Activated T-cell treated with anti-CD3 and anti-CD28 coated beads, Interleukin-2, amount 50 U/mL, for 24 hours (primary cell): ENCODE measurements around the gene EMC10.
"Not testable (repeated sequence)": the region's sequence is repeated elsewhere in the genome, so short reads cannot be mapped to it uniquely, and the experiment has no call there.

ENCODE experiments used
- DNase-seq: peaks from one replicate; pipeline ENCODE4 v3.0.0-alpha.2; 2020
- H3K27ac Mint-ChIP-seq: 2 replicates; pipeline ENCODE4 v1.8.0; 2020; ENCODE audit warnings: mild to moderate bottlenecking, mixed read lengths
- H3K27me3 Mint-ChIP-seq: 2 replicates; pipeline ENCODE4 v1.8.0; 2020; ENCODE audit warnings: mixed read lengths
- H3K36me3 Mint-ChIP-seq: 2 replicates; pipeline ENCODE4 v1.8.0; 2020; ENCODE audit warnings: low read depth, mixed read lengths
- H3K4me1 Mint-ChIP-seq: 2 replicates; pipeline ENCODE4 v1.8.0; 2020; ENCODE audit warnings: low read depth, mixed read lengths
- H3K4me3 Mint-ChIP-seq: 2 replicates; pipeline ENCODE4 v1.8.0; 2020; ENCODE audit warnings: mild to moderate bottlenecking, moderate library complexity, mixed read lengths
- H3K9me3 Mint-ChIP-seq: 2 replicates; pipeline ENCODE4 v1.8.0; 2020; ENCODE audit warnings: mixed read lengths

Gene EMC10

GRCh38 chr19:50517704-50518075 is 41.4 kb downstream of the EMC10 start:
- Mint-ChIP-seq H3K27ac (no peak overlapping the region), H3K9me3 (no peaks in the 10 kb centered on the region), H3K36me3 (no peaks in the 10 kb centered on the region), H3K4me1 (peaks cover 1% of the 10 kb centered on the region), H3K4me3 (no peak overlapping the region), H3K27me3 (peaks cover 23% of the 10 kb centered on the region)
- no peak for DNase-seq

- H3K4me1 Mint-ChIP-seq = peaks cover 1% of the 10 kb centered on the region
- H3K9me3 Mint-ChIP-seq = no peaks in the 10 kb centered on the region
- no peak overlapping the region for H3K27ac Mint-ChIP-seq
- no peaks in the 10 kb centered on the region for H3K36me3 Mint-ChIP-seq
- H3K4me3 Mint-ChIP-seq = no peak overlapping the region
- peaks cover 23% of the 10 kb centered on the region for H3K27me3 Mint-ChIP-seq
- no peak for DNase-seq
Observed at GRCh38 chr19:50518091-50519005, 42.0 kb downstream of the EMC10 start.

GRCh38 chr19:50519006-50519575 is 42.8 kb downstream of the EMC10 start:
- Mint-ChIP-seq H3K36me3 (no peaks in the 10 kb centered on the region), H3K27me3 (peaks cover 21% of the 10 kb centered on the region), H3K4me1 (peaks cover 1% of the 10 kb centered on the region), H3K27ac (no peak overlapping the region), H3K9me3 (no peaks in the 10 kb centered on the region), H3K4me3 (no peak overlapping the region)
- DNase-seq = no peak

GRCh38 chr19:50520822-50521465 is 44.6 kb downstream of the EMC10 start:
- DNase-seq = no peak
- Mint-ChIP-seq H3K27me3 (peaks cover 11% of the 10 kb centered on the region), H3K9me3 (no peaks in the 10 kb centered on the region), H3K4me1 (no peaks in the 10 kb centered on the region), H3K4me3 (no peak overlapping the region), H3K27ac (no peak overlapping the region), H3K36me3 (no peaks in the 10 kb centered on the region)

- Mint-ChIP-seq H3K27ac (no peak overlapping the region), H3K9me3 (no peaks in the 10 kb centered on the region)
- no peak for DNase-seq
Observed at GRCh38 chr19:50522881-50523280, 46.6 kb downstream of the EMC10 start.

GRCh38 chr19:50528052-50528451 is 51.7 kb downstream of the EMC10 start:
- H3K27me3 Mint-ChIP-seq = peaks cover 29% of the 10 kb centered on the region
- H3K4me3 Mint-ChIP-seq, DNase-seq, H3K4me1 Mint-ChIP-seq, H3K27ac Mint-ChIP-seq, H3K9me3 Mint-ChIP-seq, H3K36me3 Mint-ChIP-seq: not testable (repeated sequence)

More at GRCh38 chr19:50522881-50523280, 46.6 kb downstream of the EMC10 start:
- no peak overlapping the region for H3K4me3 Mint-ChIP-seq
- H3K4me1 Mint-ChIP-seq = no peaks in the 10 kb centered on the region
- H3K36me3 Mint-ChIP-seq = no peaks in the 10 kb centered on the region
- peaks cover 9% of the 10 kb centered on the region for H3K27me3 Mint-ChIP-seq

GRCh38 chr19:50531171-50531612 is 54.9 kb downstream of the EMC10 start:
- DNase-seq = no peak
- Mint-ChIP-seq H3K4me3 (no peak overlapping the region), H3K36me3 (no peaks in the 10 kb centered on the region), H3K9me3 (peaks cover 6% of the 10 kb centered on the region), H3K4me1 (peaks cover 2% of the 10 kb centered on the region), H3K27me3 (peaks cover 37% of the 10 kb centered on the region), H3K27ac (no peak overlapping the region)

GRCh38 chr19:50532952-50533351 is 56.6 kb downstream of the EMC10 start:
- no peak for DNase-seq
- Mint-ChIP-seq H3K27me3 (peaks cover 43% of the 10 kb centered on the region), H3K4me3 (no peak overlapping the region), H3K4me1 (peaks cover 5% of the 10 kb centered on the region), H3K36me3 (no peaks in the 10 kb centered on the region), H3K27ac (no peak overlapping the region), H3K9me3 (peaks cover 6% of the 10 kb centered on the region)

GRCh38 chr19:50534478-50534877 is 58.2 kb downstream of the EMC10 start:
- Mint-ChIP-seq H3K27me3 (peaks cover 41% of the 10 kb centered on the region), H3K4me3 (no peak overlapping the region), H3K36me3 (no peaks in the 10 kb centered on the region), H3K4me1 (peaks cover 5% of the 10 kb centered on the region), H3K27ac (no peak overlapping the region), H3K9me3 (peaks cover 6% of the 10 kb centered on the region)
- no peak for DNase-seq

- no peak overlapping the region for H3K4me3 Mint-ChIP-seq
- H3K4me1 Mint-ChIP-seq = peaks cover 5% of the 10 kb centered on the region
- no peak for DNase-seq
- no peaks in the 10 kb centered on the region for H3K36me3 Mint-ChIP-seq
- H3K27me3 Mint-ChIP-seq = peaks cover 34% of the 10 kb centered on the region
- H3K9me3 Mint-ChIP-seq = peaks cover 6% of the 10 kb centered on the region
- no peak overlapping the region for H3K27ac Mint-ChIP-seq
Observed at GRCh38 chr19:50535672-50536187, 59.4 kb downstream of the EMC10 start.

- H3K4me3 Mint-ChIP-seq = no peak overlapping the region
Observed at GRCh38 chr19:50536662-50537305, 60.5 kb downstream of the EMC10 start.

GRCh38 chr19:50537306-50537685 is 61.0 kb downstream of the EMC10 start:
- H3K4me1 Mint-ChIP-seq = peaks cover 5% of the 10 kb centered on the region
- DNase-seq = no peak
- no peak overlapping the region for H3K4me3 Mint-ChIP-seq
- no peaks in the 10 kb centered on the region for H3K36me3 Mint-ChIP-seq
- no peak overlapping the region for H3K27ac Mint-ChIP-seq
- peaks cover 23% of the 10 kb centered on the region for H3K27me3 Mint-ChIP-seq
- peaks cover 6% of the 10 kb centered on the region for H3K9me3 Mint-ChIP-seq

More at GRCh38 chr19:50536662-50537305, 60.5 kb downstream of the EMC10 start:
- no peak for DNase-seq
- Mint-ChIP-seq H3K27me3 (peaks cover 26% of the 10 kb centered on the region), H3K27ac (no peak overlapping the region), H3K9me3 (peaks cover 6% of the 10 kb centered on the region), H3K36me3 (no peaks in the 10 kb centered on the region), H3K4me1 (peaks cover 5% of the 10 kb centered on the region)

- no peak overlapping the region for H3K4me3 Mint-ChIP-seq
Observed at GRCh38 chr19:50537769-50538230, 61.5 kb downstream of the EMC10 start.

More at GRCh38 chr19:50537769-50538230, 61.5 kb downstream of the EMC10 start:
- H3K36me3 Mint-ChIP-seq = no peaks in the 10 kb centered on the region
- peaks cover 18% of the 10 kb centered on the region for H3K27me3 Mint-ChIP-seq
- DNase-seq = peak; percentile 76
- no peak overlapping the region for H3K27ac Mint-ChIP-seq
- H3K9me3 Mint-ChIP-seq = peaks cover 1% of the 10 kb centered on the region
- peaks cover 5% of the 10 kb centered on the region for H3K4me1 Mint-ChIP-seq
